Ovary (tissue), 3 donors: ENCODE data around the gene VSX2.

Experiments used
- EP300 ChIP-seq: sonication (generic); formaldehyde crosslinking; IDR thresholded peaks from one replicate; pipeline ENCODE4 v1.6.1; 2017; ENCODE audit warnings: antibody characterized with exemption
- POLR2A ChIP-seq: fragments of 450-650 bp; IDR thresholded peaks from one replicate; pipeline ENCODE4 v1.6.1; 2017; ENCODE audit warnings: antibody characterized with exemption, mild to moderate bottlenecking, moderate library complexity
- TF ChIP-seq, protein P1 (sequence below), 3 donors: fragments of 450-650 bp in 2 of 3; fragments of 200-600 bp in 1 of 3; IDR thresholded peaks; one replicate each; pipeline versions ENCODE4 v1.5.1 to v1.8.0; 2016 to 2022; ENCODE audit warnings: antibody characterized with exemption in 3 of 3, mild to moderate bottlenecking in 1 of 3
- donor health status: DM: no; HTN: no; CAD: no.

DNA sequence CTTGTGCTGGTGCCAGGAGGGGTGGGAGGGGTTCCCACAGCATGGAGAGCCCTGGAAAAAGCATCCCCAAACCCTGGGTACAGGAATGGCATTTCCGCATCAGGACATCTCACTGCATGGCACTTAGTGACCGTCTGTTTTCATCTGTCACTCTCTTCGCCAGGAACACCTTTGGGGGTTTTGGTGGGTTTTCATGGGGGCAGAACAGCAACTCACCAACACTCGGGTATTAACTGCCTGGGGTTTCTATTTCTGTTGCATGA, 3.5 kb downstream of the VSX2 start:
- TF ChIP-seq, protein P1, sequence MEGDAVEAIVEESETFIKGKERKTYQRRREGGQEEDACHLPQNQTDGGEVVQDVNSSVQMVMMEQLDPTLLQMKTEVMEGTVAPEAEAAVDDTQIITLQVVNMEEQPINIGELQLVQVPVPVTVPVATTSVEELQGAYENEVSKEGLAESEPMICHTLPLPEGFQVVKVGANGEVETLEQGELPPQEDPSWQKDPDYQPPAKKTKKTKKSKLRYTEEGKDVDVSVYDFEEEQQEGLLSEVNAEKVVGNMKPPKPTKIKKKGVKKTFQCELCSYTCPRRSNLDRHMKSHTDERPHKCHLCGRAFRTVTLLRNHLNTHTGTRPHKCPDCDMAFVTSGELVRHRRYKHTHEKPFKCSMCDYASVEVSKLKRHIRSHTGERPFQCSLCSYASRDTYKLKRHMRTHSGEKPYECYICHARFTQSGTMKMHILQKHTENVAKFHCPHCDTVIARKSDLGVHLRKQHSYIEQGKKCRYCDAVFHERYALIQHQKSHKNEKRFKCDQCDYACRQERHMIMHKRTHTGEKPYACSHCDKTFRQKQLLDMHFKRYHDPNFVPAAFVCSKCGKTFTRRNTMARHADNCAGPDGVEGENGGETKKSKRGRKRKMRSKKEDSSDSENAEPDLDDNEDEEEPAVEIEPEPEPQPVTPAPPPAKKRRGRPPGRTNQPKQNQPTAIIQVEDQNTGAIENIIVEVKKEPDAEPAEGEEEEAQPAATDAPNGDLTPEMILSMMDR (IDR thresholded peaks at IDR 0.05) = no peak
- TF ChIP-seq POLR2A (no peak), EP300 (no peak)
